Natural killer cell (primary cell): ENCODE results near the gene FGF21. TPM values are rescaled to one million over a fixed set of nuclear protein-coding genes. Genes with fewer than 3 reads are reported as not detected.

Experiments
- ATAC-seq, 3 donors: fragments of 150-1000 bp in 2 of 3; fragments of 200-7000 bp in 1 of 3; cut with Tn5 transposase; 1 replicate in 1 of 3; 2 replicates in 2 of 3; pipeline ENCODE4 v1.10.0; 2021; ENCODE audit warnings: mild to moderate bottlenecking in 2 of 3, moderate library complexity in 2 of 3
- DNase-seq, 2 donors: peaks; one replicate each; pipeline versions ENCODE4 v3.0.0 to v3.0.0-alpha.2; 2013 to 2021; ENCODE audit warnings: mixed read lengths in 1 of 2
- H3K27ac ChIP-seq: one replicate; pipeline ENCODE4 v1.5.1; 2013; ENCODE audit warnings: mild to moderate bottlenecking, low read length
- H3K27me3 ChIP-seq: one replicate; pipeline ENCODE4 v1.6.1; 2013; ENCODE audit warnings: low read length; ENCODE audit not compliant: control insufficient read depth, insufficient read depth
- H3K36me3 ChIP-seq: one replicate; pipeline ENCODE4 v1.6.1; 2013; ENCODE audit warnings: low read length; ENCODE audit not compliant: control insufficient read depth, insufficient read depth
- H3K4me1 ChIP-seq: one replicate; pipeline ENCODE4 v1.6.1; 2013; ENCODE audit warnings: low read length; ENCODE audit not compliant: control insufficient read depth, insufficient read depth
- H3K4me3 ChIP-seq: one replicate; pipeline ENCODE4 v1.5.1; 2013; ENCODE audit warnings: low read length
- H3K9me3 ChIP-seq: one replicate; pipeline ENCODE4 v1.6.1; 2013; ENCODE audit warnings: low read length; ENCODE audit not compliant: control insufficient read depth, insufficient read depth
- H3K27ac Mint-ChIP-seq, 2 donors: one replicate each; pipeline ENCODE4 v1.8.0; 2022; ENCODE audit warnings: mild to moderate bottlenecking in 2 of 2, mixed read lengths in 2 of 2, moderate library complexity in 1 of 2
- H3K27me3 Mint-ChIP-seq, 2 donors: one replicate each; pipeline ENCODE4 v1.8.0; 2022; ENCODE audit warnings: low read depth in 2 of 2, mixed read lengths in 2 of 2
- H3K36me3 Mint-ChIP-seq: one replicate; pipeline ENCODE4 v1.8.0; 2022; ENCODE audit warnings: mixed read lengths
- H3K4me1 Mint-ChIP-seq, 2 donors: one replicate each; pipeline ENCODE4 v1.8.0; 2022; ENCODE audit warnings: mixed read lengths in 2 of 2
- H3K4me3 Mint-ChIP-seq: one replicate; pipeline ENCODE4 v1.8.0; 2022; ENCODE audit warnings: mild to moderate bottlenecking, moderate library complexity, mixed read lengths
- H3K9me3 Mint-ChIP-seq, 2 donors: one replicate each; pipeline ENCODE4 v1.8.0; 2022; ENCODE audit warnings: mixed read lengths in 2 of 2
- CTCF ChIP-seq: fragments of 200-600 bp; IDR thresholded peaks from one replicate; pipeline ENCODE4 v1.8.0; 2022; ENCODE audit warnings: antibody characterized with exemption
- WGBS: methylation state at CpG from one replicate; pipeline ENCODE4 v1.1.7; 2013; ENCODE audit warnings: missing lambda C conversion rate; ENCODE audit not compliant: insufficient coverage; 5-methylcytosine and 5-hydroxymethylcytosine counted together
- intact Hi-C: fragments of 100-400 bp; cut with micrococcal nuclease; formaldehyde crosslinking; loops from one replicate; pipeline ENCODE4 v1.14.2; 2022
- total RNA-seq, 4 donors: library from RNA; stranded (reverse); fragments of 120-200 nt in 1 of 4; gene quantifications; one replicate each; pipeline versions ENCODE4 v1.2.3 to v1.2.4, GENCODE V29; 2013 to 2022

The FGF21 gene
- total RNA-seq, 3 donors from 2014 or later (not counting 1 experiment from before 2014, with no cell fraction given), result not detected

GRCh38 chr19:48713041-48713863 lies 42.1 kb upstream of the FGF21 start:
- intact Hi-C loops, result no loop called here
- Histone ChIP-seq H3K27ac (no peak overlapping the region), H3K4me1 (peaks cover 21% of the 10 kb centered on the region), H3K27me3 (no peaks in the 10 kb centered on the region), H3K9me3 (no peaks in the 10 kb centered on the region), H3K4me3 (peak overlapping the region; percentile 78), H3K36me3 (no peaks in the 10 kb centered on the region)
- TF ChIP-seq CTCF, result no peak
- Mint-ChIP-seq H3K9me3 (no peaks in the 10 kb centered on the region), H3K27me3 (no peaks in the 10 kb centered on the region), H3K27ac (peak overlapping the region; percentile 58 to 68), H3K4me1 (peaks cover 0 to 25% of the 10 kb centered on the region in 2 donors), H3K36me3 (no peaks in the 10 kb centered on the region), H3K4me3 (peak overlapping the region; percentile 83)
- ATAC-seq (no peak), DNase-seq (peak in 1 of 2 donors; percentile 41)
- WGBS, result 11% methylated on average over 21 of the region's 25 CpGs

- no peaks in the 10 kb centered on the region for H3K36me3 Mint-ChIP-seq
- Histone ChIP-seq H3K4me1 (peaks cover 21% of the 10 kb centered on the region), H3K9me3 (no peaks in the 10 kb centered on the region), H3K4me3 (peak overlapping the region; percentile 78), H3K27ac (peak overlapping the region; percentile 91), H3K27me3 (no peaks in the 10 kb centered on the region), H3K36me3 (no peaks in the 10 kb centered on the region)
- peaks cover 0 to 25% of the 10 kb centered on the region in 2 donors for H3K4me1 Mint-ChIP-seq
- DNase-seq, result peak; percentile 97 to 98
- intact Hi-C loops, result loop anchor here (1.0 kb wide), 1 partner anchor 24 kb away; no protein-coding TSS in a partner anchor
- no peaks in the 10 kb centered on the region for H3K27me3 Mint-ChIP-seq
- peak; percentile 90 to 96 (median 91) for ATAC-seq
- under 1% methylated on average over 67 of the region's 67 CpGs for WGBS
- no peaks in the 10 kb centered on the region for H3K9me3 Mint-ChIP-seq
- peak overlapping the region; percentile 83 for H3K4me3 Mint-ChIP-seq
- TF ChIP-seq CTCF, result no peak
- H3K27ac Mint-ChIP-seq, result peak overlapping the region; percentile 58 to 68
Measured at GRCh38 chr19:48713864-48714755, 41.2 kb upstream of the FGF21 start.

- Mint-ChIP-seq H3K4me1 (peaks cover 0 to 25% of the 10 kb centered on the region in 2 donors), H3K36me3 (no peaks in the 10 kb centered on the region), H3K27me3 (no peaks in the 10 kb centered on the region), H3K4me3 (peak overlapping the region; percentile 83), H3K27ac (peak overlapping the region; percentile 58 to 68), H3K9me3 (no peaks in the 10 kb centered on the region)
- no peaks in the 10 kb centered on the region for H3K36me3 ChIP-seq
- H3K27me3 ChIP-seq, result no peaks in the 10 kb centered on the region
- H3K4me1 ChIP-seq, result peaks cover 21% of the 10 kb centered on the region
- intact Hi-C loops, result loop anchor here (1.0 kb wide), 1 partner anchor 23 kb away; no protein-coding TSS in a partner anchor
- H3K9me3 ChIP-seq, result no peaks in the 10 kb centered on the region
- no peak for DNase-seq
- peak overlapping the region; percentile 91 for H3K27ac ChIP-seq
- WGBS, result 67% methylated on average over 26 of the region's 26 CpGs
- peak overlapping the region; percentile 76 for H3K4me3 ChIP-seq
- no peak for ATAC-seq
- no peak for TF ChIP-seq CTCF
Measured at GRCh38 chr19:48714759-48715675, 40.3 kb upstream of the FGF21 start.
